HG02885 (cell line): Measurements from ENCODE around the gene EPHA3.
"Not testable (repeated sequence)": the region's sequence is repeated elsewhere in the genome, so short reads cannot be mapped to it uniquely, and the experiment has no call there.

Experiments used
- ATAC-seq: cut with Tn5 transposase; IDR thresholded peaks from one replicate; pipeline ENCODE4 v1.9.1; 2021; ENCODE audit warnings: mild to moderate bottlenecking; ENCODE audit not compliant: unreplicated experiment, poor library complexity

Gene EPHA3

DNA sequence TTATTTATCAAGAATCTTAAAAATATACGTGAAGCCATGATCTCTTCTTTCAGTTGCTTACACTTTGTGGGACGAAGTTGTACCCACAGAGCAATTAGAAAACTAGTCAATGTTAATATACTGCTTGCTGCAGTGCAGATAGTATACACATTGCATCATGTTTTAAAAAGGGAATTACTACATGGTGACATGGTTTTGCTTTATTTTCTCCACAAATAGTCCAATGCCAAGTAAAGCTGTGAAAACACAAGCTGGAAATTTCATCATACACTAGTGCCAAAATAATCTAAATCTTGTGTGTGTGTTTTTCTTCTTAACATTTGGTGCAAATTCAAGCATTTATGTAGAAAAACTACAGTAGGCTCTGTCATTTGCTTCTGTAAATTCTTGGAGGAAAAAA lies 233.0 kb downstream of the EPHA3 start:
- ATAC-seq: no peak

DNA sequence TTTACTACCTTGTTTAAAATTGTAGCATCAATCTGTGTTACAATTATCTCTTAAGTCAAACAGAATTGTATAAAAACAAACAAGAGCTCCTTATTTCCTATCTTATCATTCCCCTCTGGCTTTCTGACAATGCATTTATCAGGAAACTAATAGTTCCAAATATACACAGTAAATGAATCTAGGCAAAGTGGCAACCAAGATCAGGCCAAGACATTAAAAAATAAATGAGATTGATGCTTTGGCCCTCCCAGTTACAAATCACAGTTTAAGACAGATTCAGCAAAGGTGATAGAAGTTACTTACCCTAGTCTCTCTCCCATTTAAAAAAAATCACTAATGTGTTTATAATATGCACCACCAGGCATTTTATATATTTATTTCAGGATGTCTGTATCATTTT lies 236.7 kb downstream of the EPHA3 start:
- no peak for ATAC-seq

- ATAC-seq: not testable (repeated sequence)
These were observed 243.5 kb downstream of the EPHA3 start for GRCh38 chr3:89350935-89351334.

GRCh38 chr3:89353465-89353864 lies 246.0 kb downstream of the EPHA3 start:
- no peak for ATAC-seq

DNA sequence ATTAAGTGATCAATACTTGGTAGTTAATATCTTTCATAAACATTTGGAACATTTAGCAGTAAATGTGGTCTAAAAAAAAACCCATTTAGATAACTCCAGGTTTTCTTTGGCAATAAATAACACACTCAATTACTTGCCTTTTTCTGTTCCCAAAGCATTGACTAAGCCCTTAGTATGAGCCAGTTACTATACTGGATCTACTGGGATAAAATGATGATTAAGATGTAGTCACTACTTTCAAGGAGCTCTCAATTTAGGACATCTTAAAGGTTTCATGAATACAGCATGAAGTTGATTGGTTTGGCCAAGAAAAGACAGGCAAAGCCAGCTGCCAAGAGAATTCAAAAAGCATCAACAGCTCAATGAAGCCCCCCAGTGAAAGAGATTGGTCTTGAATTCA lies 250.9 kb downstream of the EPHA3 start:
- no peak for ATAC-seq

GRCh38 chr3:89360156-89360555 lies 252.7 kb downstream of the EPHA3 start:
- ATAC-seq: no peak

DNA sequence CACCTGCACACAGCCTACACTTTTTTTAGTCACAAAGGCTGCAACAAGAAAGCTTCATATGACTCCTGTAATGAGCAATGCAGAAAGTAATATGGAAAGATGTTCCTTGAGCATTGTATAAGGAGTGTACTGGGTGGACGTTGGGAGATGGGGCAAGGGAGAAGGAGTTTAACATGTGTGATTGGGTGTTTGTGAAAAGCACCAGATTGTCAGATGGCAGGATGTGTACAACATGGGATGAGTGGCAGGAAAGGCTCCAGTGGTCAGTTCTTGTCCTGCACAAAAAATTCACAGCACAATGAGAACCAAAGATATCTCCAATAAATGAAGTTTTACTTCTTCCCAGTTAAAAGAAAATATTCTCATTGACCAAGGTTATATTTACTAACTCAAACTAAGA lies 255.1 kb downstream of the EPHA3 start:
- no peak for ATAC-seq

GRCh38 chr3:89363171-89363570 lies 255.8 kb downstream of the EPHA3 start:
- no peak for ATAC-seq

DNA sequence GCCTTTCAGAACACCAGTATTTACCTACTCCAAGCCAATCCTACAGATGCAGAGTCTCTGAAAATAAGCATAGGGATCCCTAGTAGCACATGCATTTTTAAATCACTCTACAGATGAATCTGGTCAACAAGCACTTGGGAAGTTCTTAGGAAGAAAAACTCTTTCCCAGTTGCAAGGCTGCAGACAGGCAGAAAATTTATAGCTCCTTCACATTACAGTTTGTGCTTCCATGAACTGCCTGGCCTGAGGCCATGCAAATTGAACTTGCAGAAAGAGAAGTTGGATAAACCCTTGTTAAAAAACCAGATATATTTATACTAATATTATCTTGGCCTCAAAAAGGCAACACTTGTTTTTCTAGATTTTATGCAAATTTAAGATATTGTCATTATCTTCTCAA lies 256.9 kb downstream of the EPHA3 start:
- ATAC-seq: no peak

DNA sequence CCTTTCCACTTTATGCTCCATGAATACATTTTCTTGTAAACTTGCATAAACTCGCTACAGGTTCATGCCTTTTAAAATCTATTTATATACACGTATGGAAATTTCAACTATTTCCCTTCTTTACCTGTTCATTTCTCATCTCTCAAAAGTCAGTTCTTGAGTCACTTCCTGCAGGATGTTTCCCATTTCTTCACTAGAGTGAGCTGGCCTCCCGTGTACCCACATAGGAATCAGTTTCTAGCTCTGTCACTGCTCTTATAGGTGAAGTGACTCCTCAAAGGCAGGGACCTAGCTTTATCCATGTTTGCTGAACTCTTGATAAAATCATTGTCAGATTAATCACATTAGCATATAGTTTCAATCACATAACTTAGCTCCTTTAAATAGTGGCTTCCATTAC lies 259.7 kb downstream of the EPHA3 start:
- no peak for ATAC-seq

DNA sequence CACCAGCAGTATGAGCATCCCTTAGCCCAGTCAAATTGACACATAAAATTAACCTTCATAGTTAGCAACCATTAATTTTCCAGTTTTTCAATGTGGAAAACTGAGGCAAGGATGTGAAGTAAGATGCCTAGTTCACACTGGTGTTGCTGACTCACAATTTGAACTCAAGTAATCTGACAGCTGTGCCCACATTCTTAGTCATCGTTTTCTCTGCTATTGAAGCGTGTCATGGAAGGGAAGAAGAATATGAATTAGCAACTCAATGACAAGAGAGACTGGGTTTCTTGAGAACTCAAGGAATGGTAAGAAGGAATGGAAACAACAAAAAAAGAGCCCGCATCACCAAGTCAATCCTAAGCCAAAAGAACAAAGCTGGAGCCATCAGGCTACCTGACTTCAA lies 261.4 kb downstream of the EPHA3 start:
- no peak for ATAC-seq

DNA sequence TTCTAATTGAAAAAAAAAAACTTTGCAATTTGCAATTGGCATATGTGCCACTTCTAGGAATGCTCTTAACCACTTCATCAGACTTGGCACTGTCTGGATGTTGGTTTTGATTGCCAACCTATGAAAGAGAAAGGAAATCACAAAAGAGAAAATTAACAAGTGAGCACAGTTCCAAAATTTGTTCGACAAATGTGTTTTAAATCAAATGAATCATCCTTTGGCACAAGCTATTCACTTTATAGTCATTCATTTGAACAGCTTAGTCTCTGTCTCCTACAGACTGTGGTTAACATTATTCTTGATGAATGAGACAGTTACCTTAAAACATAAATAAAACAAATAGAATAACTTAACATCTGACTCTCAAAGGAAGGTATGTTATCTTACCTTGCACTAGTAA lies 265.0 kb downstream of the EPHA3 start:
- no peak for ATAC-seq

- no peak for ATAC-seq
These were observed 266.0 kb downstream of the EPHA3 start for GRCh38 chr3:89373434-89373833.

DNA sequence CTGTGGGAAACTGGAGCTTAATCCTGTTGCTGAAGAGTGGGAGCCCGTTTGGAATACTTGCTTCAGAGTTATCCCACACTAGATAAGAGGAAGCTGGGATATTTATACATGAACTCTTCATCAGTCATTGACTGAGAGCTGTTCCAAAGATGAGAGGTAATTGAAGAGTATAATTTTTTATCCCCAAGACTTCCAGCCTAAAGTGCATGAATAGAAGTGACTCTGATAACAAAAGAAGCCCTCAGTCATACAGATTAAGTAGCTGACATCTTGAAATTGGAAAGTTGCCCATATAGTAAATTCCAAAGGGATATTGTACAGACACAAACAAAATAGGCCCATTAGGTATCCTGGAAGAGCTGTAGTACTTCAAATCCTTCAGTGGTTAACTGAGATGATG lies 268.0 kb downstream of the EPHA3 start:
- no peak for ATAC-seq

GRCh38 chr3:89380016-89380415 lies 272.6 kb downstream of the EPHA3 start:
- no peak for ATAC-seq

GRCh38 chr3:89392991-89393390 lies 285.6 kb downstream of the EPHA3 start:
- ATAC-seq: no peak

DNA sequence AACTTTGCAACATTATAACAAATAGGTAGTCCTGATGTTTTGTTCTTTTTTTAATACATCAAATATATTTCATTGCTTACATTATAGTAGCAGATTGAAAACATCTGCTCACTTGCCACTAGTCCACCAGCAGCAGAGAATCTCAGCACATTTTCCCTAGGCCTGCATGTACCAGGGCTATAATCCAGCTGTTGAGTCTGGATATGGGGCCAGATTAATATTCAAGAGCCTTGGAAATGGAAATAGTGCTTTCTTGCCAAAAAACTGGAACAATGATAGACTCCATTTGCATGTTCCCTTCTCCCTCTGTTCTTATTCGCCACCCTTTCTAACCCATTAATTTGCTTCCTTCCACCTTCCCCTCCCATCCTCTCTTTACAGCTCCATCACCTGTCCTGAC lies 288.0 kb downstream of the EPHA3 start:
- no peak for ATAC-seq

DNA sequence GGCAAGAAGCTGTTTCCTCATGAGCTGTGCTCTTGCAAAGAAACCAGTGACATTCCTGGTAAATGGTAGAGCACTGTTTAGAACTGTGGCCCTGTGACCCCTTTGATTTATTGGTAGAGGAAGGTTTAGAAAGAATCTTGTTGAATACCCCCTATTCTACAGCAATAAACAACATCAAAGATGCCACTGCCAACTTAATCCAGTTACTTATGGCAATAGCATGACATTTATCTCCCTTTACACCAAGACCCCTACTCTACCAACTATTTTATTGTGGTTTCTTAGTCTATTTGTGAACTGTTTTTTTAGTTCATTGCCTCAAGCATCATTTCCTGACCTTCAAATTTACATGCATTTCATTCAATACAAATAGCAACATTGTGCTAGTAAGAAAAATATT lies 288.6 kb downstream of the EPHA3 start:
- ATAC-seq: no peak

DNA sequence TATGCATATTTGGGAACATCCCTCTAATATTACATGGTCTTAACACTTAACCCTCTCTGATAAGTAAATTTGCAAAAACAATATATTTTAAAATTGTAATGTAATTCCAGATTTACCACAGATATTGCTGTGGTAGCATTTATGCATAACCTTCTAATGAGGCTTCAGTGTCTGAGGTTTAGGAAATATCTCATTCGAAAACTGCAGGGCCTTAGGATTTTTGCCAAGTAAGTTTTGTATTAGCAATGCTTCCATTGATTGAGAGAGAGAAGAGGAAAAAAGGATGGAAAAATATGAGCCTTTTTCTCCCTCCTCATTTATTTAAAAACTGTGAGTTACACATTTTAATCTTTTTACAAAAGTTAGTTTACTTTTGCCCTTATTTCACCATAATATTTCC lies 294.6 kb downstream of the EPHA3 start:
- ATAC-seq: no peak

DNA sequence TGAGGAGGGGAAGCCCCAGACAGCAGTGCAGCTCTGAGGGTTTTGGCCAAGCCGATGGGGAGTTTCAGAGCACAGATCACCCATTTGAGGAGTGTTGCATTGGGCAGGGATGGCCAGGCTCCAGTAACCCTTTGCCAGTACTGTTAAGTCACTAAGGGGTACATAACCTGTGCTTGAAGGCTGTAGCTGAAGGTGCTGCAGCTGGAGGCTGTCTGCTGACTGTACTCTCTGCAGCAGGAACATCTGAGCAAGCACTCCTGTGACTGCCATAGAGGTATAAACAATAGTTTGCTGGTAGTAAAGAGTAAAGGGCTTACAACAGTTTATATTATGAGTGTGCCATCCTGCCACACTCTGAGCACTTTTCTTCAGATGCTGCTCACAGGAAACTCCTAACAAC lies 297.8 kb downstream of the EPHA3 start:
- no peak for ATAC-seq

GRCh38 chr3:89405593-89405992 lies 298.2 kb downstream of the EPHA3 start:
- no peak for ATAC-seq

DNA sequence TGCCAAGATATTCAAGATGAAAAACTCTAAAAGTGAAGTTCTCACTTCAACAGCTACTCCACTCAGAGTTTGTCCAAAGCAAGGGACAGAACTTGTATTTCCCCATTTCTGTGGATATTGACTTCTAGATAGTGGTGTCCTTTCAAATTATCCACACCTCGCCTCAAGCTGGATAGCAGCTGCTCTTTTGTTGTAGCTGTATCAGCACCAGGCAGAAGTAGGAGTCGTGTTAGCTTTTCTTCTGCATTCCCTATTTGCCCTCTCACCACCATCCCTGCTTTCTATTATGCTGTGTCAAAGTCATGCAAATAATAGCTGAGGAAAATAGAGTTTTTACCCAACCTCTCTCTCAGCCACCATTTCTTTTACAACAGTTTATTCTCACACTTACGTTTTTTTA lies 303.8 kb downstream of the EPHA3 start:
- no peak for ATAC-seq

- no peak for ATAC-seq
These were observed 306.8 kb downstream of the EPHA3 start for GRCh38 chr3:89414270-89414669.
